Measurements from ENCODE around the gene DOC2B.
"Not testable (repeated sequence)": the region's sequence is repeated elsewhere in the genome, so short reads cannot be mapped to it uniquely, and the experiment has no call there.

DOC2B gene

GRCh38 chr17:181245-182049, at the start of gene DOC2B:
TSS of gene DOC2B (minus strand) at chr17:181650. CDS start at chr17:181479, 171 bp downstream.
- peak; percentile 48 for DNase-seq (ENCODE audit: low spot score)

DNA sequence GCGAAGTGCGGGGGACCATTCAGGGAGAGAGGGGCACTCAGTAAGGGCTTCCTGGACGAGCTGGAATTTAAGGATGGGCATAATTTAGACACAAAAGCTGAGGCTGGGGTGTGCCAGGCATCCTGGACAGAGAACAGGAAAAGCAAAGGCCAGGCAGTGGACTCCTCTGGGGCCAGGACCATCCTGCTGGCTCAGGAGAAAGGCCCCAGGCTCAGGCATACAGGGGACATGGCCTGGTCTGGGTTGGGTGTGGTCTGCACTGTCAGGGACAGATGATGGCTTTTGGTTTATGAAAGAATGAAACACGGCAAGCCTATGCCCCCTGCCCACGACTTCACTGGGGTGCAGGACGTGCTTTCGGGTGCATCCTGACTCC, 48.9 kb upstream of the DOC2B start:
- DNase-seq (ENCODE audit: low spot score): no peak

- no peak for DNase-seq (ENCODE audit: low spot score)
Measured at GRCh38 chr17:229709-230394, 48.4 kb upstream of the DOC2B start.

GRCh38 chr17:228951-229708, 47.7 kb upstream of the DOC2B start:
- no peak for DNase-seq (ENCODE audit: low spot score)

GRCh38 chr17:227946-228615, 46.6 kb upstream of the DOC2B start:
- DNase-seq (ENCODE audit: low spot score): no peak

GRCh38 chr17:227078-227945, 45.9 kb upstream of the DOC2B start:
- peak; percentile 76 for DNase-seq (ENCODE audit: low spot score)

DNA sequence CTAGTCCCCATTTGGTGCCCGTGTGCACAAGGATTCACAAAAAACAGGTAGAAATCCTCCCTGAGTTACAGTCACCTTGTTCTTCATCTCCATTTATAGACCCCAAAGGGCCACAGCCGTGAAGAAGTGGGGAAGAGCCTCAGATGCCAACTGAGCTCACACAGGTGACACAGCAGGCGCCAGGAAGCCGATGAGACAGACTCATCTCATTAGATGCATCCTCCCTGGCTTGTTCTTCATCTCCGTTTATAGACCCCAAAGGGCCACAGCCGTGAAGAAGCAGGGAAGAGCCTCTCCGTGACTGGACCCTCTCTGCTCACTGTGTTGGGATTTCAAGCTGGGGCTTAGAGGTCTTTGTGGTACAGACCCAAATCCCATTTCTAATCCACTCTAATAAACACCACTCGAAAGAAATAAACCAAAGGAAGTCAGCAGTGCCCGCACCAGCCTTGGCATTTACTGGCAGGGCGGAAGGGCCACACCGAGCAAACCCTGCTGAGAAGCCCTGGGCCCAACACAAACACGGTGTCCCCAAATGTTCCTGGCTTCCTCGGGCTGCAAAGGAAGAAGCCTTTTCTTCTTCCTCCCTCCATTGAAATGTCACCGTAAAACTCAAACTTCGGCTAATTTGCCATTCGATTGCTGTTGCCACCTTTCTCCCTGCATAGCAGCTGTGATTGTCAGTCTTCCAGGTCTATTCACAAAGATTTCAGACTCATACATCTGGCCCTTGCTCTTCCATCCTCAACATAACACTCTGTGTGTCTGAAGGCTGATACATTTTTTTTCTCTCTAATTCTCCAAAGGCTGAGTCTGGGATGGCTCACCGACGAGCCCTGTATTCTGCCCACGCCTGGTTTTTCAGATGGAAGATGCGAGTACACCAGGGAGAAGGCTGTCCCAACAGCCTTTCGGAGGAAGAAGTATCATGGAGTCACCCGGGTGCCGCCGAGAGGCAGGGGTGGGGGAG, 44.9 kb upstream of the DOC2B start:
- peak; percentile 28 for DNase-seq (ENCODE audit: low spot score)

GRCh38 chr17:225551-225950, 44.1 kb upstream of the DOC2B start:
- DNase-seq (ENCODE audit: low spot score): no peak

DNA sequence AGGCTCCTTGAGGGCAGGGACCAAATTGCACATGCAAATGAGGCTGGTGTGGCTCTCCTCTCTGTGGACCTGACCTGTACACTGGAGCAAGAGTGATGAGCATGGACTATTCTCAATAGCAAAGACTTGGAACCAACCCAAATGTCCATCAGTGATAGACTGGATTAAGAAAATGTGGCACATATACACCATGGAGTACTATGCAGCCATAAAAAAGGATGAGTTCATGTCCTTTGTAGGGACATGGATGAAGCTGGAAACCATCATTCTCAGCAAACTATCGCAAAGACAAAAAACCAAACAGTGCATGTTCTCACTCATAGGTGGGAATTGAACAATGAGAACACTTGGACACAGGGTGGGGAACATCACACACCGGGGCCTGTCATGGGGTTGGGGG, 43.1 kb upstream of the DOC2B start:
- DNase-seq (ENCODE audit: low spot score): not testable (repeated sequence)

- no peak for DNase-seq (ENCODE audit: low spot score)
Measured at GRCh38 chr17:223723-224471, 42.4 kb upstream of the DOC2B start.

DNA sequence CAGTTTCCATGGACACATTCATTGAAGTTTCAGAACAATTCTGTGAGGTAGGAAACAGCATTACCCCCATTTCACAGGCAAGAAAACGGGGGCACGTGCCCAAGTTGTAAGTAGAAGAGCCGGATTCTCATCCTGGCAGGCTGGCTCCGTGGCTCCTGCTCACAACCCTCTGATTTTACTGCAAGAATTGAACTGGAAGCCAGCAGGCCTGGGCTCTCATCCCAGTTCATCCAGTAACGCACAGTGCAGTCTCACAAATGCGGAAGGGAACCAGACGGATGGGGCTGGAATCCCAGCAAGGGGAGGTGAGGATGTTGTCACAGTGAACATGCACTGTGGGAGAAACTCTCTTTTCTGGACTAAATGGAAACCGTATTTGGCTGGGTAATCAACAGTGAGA, 40.7 kb upstream of the DOC2B start:
- DNase-seq (ENCODE audit: low spot score): peak; percentile 67

DNA sequence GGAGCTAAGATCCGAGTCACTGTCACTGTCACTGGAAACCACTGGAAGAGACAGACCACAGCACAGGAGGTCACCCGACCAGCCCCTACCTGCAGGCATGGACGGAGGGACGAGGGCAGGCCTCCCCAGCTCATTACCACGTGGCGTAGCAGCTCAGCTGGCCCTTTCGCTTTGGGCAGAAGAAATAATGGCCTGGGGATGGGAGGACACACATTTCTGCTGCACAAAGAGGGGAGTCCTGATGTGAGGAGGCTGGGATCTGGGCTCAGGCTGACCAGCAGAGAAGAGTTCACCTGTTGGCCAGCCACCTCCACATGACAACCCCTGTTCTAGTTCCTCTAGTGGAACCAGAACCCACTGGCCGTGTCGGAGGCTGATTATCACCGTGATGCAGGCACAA, 38.2 kb upstream of the DOC2B start:
- DNase-seq (ENCODE audit: low spot score): no peak

- DNase-seq (ENCODE audit: low spot score): no peak
Measured at GRCh38 chr17:218432-219110, 37.1 kb upstream of the DOC2B start.

- no peak for DNase-seq (ENCODE audit: low spot score)
Measured at GRCh38 chr17:216625-217024, 35.2 kb upstream of the DOC2B start.

- DNase-seq (ENCODE audit: low spot score): not testable (repeated sequence)
Measured at GRCh38 chr17:215563-216478, 34.4 kb upstream of the DOC2B start.

GRCh38 chr17:214881-215331, 33.5 kb upstream of the DOC2B start:
- no peak for DNase-seq (ENCODE audit: low spot score)

DNA sequence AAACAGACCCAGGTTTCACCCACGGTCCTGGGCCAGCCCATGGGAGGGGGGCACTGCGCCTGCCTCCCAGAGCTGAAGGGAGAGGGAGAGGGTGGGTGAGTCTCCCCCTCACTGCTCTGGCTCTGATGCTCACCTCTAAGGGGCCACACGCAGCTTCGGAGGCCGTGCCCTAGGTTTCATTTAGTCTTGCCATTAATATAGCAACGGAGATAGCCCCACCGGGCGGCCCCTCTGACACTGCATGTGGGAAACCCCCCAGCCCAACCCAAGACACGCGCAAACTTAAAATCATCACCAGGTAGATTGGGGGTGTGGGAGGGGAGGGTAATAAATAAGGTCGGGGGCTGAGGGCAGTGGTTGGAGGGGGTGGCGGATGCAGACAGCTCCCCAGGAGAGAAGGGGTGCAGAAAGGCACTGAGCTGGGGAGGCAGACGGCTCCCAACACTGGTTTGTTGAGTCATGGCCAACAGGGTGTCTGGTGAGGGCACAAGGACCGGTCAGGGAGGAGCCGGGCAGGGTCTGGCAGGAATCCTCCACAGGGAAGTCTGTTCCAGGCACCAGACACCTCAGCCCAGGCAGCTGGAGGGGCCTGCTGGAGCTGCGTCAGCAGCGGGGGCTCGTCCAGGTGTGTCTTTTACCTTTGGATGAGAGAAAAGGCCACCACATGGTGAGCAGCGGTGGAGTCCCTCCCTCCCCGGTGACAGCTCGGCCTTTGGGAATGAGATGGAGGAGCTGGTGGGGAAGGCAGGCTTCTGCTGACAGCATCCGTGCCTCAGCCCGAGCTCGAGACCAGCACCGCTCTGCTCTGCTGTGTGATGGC, 32.0 kb upstream of the DOC2B start:
- DNase-seq (ENCODE audit: low spot score): no peak
